Measurements from ENCODE around the gene NTRK3.

Gene NTRK3

DNA sequence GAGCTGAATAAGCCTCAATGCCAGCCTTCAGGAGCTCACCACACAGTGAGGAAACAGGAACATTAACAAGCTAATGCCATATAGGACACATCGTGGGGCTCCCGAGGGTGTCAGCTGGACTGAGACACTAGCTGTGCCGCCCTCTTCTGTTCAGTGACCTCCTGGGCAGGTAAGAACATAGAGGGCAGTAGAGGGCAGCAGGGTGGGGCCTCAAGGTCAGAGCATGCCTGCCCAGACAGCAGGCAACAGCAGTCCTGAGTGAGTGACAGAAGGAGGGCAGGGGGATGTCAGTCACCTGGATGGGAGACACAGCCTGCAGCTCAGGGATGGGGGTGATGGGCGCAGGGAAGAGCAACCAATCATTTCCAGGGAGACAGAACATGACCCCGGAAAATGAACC, 15.5 kb downstream of the NTRK3 start:
- TF ChIP-seq, protein P1, sequence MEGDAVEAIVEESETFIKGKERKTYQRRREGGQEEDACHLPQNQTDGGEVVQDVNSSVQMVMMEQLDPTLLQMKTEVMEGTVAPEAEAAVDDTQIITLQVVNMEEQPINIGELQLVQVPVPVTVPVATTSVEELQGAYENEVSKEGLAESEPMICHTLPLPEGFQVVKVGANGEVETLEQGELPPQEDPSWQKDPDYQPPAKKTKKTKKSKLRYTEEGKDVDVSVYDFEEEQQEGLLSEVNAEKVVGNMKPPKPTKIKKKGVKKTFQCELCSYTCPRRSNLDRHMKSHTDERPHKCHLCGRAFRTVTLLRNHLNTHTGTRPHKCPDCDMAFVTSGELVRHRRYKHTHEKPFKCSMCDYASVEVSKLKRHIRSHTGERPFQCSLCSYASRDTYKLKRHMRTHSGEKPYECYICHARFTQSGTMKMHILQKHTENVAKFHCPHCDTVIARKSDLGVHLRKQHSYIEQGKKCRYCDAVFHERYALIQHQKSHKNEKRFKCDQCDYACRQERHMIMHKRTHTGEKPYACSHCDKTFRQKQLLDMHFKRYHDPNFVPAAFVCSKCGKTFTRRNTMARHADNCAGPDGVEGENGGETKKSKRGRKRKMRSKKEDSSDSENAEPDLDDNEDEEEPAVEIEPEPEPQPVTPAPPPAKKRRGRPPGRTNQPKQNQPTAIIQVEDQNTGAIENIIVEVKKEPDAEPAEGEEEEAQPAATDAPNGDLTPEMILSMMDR (IDR thresholded peaks at IDR 0.05; ENCODE audit: low read depth, low read length), result no peak
- H3K4me3 ChIP-seq (ENCODE audit: low read depth, low read length), result no peak overlapping the region

DNA sequence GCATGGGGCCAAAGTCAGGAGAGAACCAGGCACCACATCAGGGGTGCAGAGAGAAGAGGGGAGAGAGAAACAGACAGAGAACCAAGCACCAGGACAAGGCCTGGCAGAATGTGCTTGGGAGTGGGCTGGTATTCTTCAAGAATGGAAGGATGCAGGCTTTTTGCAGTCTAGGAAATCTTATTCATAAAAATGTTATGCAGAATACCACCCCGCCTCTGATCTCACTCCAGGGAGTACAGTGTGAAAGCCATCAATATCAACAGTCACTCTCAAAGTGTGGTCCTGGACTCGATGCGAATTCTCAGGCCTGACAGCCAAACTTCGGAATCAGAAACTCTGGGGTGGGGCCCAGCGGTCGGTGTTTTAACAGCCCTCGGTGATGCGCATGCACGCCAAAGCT, 16.9 kb downstream of the NTRK3 start:
- TF ChIP-seq, protein P1 (IDR thresholded peaks at IDR 0.05; ENCODE audit: low read depth, low read length), result no peak
- no peak overlapping the region for H3K4me3 ChIP-seq (ENCODE audit: low read depth, low read length)

DNA sequence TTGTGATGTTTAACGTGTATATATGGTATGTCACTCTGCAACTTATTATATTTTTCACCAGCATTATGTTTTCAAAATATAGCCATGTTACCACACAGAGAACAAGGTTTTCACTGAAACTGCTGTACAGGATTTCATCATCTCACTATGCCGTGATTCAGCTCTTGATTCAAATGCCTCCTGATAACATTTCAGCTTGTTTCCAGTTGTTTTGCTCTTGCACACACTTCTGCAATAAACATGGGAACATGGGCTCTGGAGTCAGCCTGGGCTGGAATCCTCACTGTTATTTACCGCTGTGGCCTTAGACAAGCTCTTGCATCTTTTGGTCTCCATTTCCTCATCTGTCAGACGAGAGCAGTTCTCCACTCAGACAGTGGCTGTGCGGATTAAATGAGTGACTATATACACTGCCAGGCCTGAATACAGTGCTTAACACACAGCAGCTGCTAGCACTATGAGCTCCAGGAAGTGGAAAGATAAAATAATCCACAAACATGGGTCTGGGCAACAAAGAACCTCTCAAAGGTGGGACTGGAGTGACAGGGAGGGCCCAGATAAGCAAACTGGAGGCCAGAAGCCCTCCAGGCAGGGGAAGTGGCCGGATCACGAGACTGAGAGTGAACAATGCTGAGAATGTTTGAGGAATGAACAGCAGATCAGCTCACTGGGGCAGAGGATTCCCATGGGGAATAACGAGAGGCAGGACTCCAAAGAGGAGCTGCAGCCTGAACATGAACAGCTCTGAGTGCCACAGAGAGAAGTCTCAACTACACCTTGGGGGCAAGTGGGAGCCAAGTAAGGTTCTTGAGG, 17.7 kb downstream of the NTRK3 start:
- TF ChIP-seq, protein P1 (IDR thresholded peaks at IDR 0.05; ENCODE audit: low read depth, low read length), result no peak

DNA sequence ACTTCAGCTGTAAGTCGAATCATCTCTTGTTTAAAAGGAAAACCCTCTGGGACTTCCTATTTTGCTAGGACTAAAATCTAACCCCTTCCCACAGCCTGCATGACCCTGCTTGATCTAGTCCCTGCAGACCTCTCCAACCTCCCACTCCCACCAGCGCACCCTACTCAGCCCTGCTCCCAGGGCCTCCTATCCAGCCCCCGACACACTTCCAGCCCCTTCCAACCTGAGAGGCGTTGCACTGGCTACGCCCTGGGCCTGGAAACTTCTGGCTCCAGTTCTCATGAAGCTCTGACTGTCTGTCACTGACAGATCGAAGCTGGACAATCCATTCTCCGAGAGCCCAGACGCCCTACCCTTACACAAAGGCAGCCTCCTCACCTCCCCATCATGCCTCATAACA, 21.8 kb downstream of the NTRK3 start:
- TF ChIP-seq, protein P1 (IDR thresholded peaks at IDR 0.05; ENCODE audit: low read depth, low read length), result no peak
- no peak overlapping the region for H3K4me3 ChIP-seq (ENCODE audit: low read depth, low read length)

More for the DNA sequence above, 17.7 kb downstream of the NTRK3 start:
- H3K4me3 ChIP-seq (ENCODE audit: low read depth, low read length), result no peak overlapping the region

DNA sequence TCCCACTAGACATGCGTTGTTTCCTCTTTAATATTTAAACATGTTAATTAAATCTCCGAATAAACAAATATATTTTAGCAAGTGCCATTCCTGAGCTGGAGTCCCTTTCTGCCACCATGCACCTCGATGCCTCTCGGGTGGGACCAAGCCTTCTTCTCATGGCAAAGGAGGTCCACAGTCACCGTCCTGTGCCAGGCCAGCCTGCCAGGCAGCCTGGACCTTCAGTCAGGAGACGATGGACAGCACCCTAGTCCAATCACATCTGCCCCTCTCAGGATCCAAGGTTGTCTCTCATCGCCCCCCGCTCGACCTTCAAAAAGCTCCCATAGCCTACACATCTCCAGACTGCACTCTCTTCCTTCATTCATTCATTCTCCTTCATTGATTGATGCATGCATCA, 22.6 kb downstream of the NTRK3 start:
- H3K4me3 ChIP-seq (ENCODE audit: low read depth, low read length), result no peak overlapping the region
- TF ChIP-seq, protein P1 (IDR thresholded peaks at IDR 0.05; ENCODE audit: low read depth, low read length), result no peak

DNA sequence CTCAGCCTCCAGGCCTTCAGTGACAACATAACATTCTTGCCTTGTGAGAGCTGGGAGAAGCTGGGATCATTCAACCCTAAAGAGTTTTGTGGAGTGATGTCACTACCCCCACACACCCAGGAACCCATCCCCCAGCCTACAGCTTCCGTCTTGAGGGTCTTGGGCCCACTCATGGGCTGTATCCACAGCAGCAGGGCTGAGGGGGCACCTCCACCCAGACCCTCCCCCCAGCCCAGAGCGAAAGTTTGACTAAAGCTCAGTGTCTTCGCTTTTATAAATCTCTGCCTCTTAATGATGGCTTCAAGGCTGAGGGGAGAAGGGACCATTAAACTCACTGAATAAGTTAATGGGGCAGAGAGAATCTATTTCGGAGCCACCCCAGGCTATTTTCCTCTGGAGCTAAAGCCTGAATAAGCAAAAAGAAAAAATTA, 23.8 kb downstream of the NTRK3 start:
- no peak overlapping the region for H3K4me3 ChIP-seq (ENCODE audit: low read depth, low read length)
- TF ChIP-seq, protein P1 (IDR thresholded peaks at IDR 0.05; ENCODE audit: low read depth, low read length), result no peak

DNA sequence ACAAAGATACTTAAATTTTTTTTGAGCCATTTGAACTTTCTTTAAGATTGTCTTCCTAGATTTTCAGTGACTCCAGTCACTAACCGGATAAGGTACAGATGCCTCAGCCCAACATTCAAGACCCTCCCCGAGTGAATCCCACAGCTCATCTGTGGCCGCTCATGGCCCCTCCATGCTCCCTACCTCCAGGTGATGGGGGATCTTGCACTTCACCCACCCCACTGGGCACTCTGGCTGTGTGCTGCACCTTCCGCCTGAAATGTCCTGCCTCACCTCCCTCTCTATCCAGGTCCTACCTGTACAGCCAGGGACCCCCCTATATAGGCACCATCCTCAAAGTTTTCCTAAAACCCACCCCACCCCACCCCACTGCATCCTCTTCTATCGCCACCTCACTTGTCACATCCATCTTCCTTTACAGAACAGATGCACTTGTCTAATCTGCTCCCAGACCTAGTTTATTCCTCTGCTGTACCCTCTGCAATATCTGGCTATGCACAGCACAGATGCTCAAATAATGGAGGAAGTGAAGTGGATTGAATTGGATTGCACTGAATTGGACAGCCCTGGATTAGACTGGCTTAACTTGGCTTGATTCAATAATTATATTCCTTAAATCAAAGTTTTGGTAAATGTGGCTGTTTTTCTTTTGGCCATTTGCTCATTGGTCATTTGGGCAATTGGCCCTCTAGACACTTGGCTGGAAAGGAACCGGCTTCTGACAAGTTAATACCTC, 24.5 kb downstream of the NTRK3 start:
- TF ChIP-seq, protein P1 (IDR thresholded peaks at IDR 0.05; ENCODE audit: low read depth, low read length), result no peak
- H3K4me3 ChIP-seq (ENCODE audit: low read depth, low read length), result no peak overlapping the region

Data from WI38 (cell line).